H1 (cell line): ENCODE measurements around the gene PTPRT. TPM values are rescaled to one million over a fixed set of nuclear protein-coding genes. Genes with fewer than 3 reads are reported as not detected.

Experiments used
- polyA plus RNA-seq, 7 experiments: library from polyadenylated mRNA; depleted of rRNA in 3 of 7; stranded (reverse) in 5 of 7; unstranded in 2 of 7; fragments of >200 nt in 5 of 7; fragments of 200-250 nt in 2 of 7; gene quantifications; 1 replicate in 5 of 7; 2 replicates in 1 of 7; 4 replicates in 1 of 7; pipeline versions ENCODE4 v1.2.1 to v1.2.3, GENCODE V29; 2011 to 2013; ENCODE audit warnings: missing spikeins in 2 of 7, mixed read lengths in 2 of 7
- total RNA-seq: library from RNA; stranded (reverse); fragmentation: NEBNext Ultra II Directional; extraction: Animal tissue kit (Norgen Biotek cat#: 25700); gene quantifications from 2 replicates; pipeline ENCODE4 v1.2.1, GENCODE V29; 2021
- TF ChIP-seq, protein P1 (sequence below): fragments of 300-600 bp; sonication (generic); IDR thresholded peaks from 2 replicates; pipeline ENCODE4 v1.7.1; 2012; ENCODE audit warnings: low read length, moderate library complexity, mild to moderate bottlenecking, inconsistent platforms; ENCODE audit not compliant: insufficient replicate concordance
- TF ChIP-seq, protein P2 (sequence below), 3 experiments: IDR thresholded peaks; 1 replicate in 2 of 3; 2 replicates in 1 of 3; pipeline versions ENCODE4 v1.5.1 to v1.6.1; 2011; ENCODE audit warnings: low read length in 3 of 3, mild to moderate bottlenecking in 3 of 3, inconsistent platforms in 2 of 3, low read depth in 1 of 3, moderate library complexity in 1 of 3; ENCODE audit not compliant: insufficient read depth in 1 of 3; ENCODE audit errors: control extremely low read depth in 1 of 3

Gene PTPRT
- total and polyA plus RNA-seq, 2 of the 8 experiments (the other 6 are each of a cell fraction or from before 2014, with no cell fraction given): 0.33 to 1.8 TPM

GRCh38 chr20:42549496-42549895, 640.2 kb downstream of the PTPRT start (continued):
- TF ChIP-seq, protein P1, sequence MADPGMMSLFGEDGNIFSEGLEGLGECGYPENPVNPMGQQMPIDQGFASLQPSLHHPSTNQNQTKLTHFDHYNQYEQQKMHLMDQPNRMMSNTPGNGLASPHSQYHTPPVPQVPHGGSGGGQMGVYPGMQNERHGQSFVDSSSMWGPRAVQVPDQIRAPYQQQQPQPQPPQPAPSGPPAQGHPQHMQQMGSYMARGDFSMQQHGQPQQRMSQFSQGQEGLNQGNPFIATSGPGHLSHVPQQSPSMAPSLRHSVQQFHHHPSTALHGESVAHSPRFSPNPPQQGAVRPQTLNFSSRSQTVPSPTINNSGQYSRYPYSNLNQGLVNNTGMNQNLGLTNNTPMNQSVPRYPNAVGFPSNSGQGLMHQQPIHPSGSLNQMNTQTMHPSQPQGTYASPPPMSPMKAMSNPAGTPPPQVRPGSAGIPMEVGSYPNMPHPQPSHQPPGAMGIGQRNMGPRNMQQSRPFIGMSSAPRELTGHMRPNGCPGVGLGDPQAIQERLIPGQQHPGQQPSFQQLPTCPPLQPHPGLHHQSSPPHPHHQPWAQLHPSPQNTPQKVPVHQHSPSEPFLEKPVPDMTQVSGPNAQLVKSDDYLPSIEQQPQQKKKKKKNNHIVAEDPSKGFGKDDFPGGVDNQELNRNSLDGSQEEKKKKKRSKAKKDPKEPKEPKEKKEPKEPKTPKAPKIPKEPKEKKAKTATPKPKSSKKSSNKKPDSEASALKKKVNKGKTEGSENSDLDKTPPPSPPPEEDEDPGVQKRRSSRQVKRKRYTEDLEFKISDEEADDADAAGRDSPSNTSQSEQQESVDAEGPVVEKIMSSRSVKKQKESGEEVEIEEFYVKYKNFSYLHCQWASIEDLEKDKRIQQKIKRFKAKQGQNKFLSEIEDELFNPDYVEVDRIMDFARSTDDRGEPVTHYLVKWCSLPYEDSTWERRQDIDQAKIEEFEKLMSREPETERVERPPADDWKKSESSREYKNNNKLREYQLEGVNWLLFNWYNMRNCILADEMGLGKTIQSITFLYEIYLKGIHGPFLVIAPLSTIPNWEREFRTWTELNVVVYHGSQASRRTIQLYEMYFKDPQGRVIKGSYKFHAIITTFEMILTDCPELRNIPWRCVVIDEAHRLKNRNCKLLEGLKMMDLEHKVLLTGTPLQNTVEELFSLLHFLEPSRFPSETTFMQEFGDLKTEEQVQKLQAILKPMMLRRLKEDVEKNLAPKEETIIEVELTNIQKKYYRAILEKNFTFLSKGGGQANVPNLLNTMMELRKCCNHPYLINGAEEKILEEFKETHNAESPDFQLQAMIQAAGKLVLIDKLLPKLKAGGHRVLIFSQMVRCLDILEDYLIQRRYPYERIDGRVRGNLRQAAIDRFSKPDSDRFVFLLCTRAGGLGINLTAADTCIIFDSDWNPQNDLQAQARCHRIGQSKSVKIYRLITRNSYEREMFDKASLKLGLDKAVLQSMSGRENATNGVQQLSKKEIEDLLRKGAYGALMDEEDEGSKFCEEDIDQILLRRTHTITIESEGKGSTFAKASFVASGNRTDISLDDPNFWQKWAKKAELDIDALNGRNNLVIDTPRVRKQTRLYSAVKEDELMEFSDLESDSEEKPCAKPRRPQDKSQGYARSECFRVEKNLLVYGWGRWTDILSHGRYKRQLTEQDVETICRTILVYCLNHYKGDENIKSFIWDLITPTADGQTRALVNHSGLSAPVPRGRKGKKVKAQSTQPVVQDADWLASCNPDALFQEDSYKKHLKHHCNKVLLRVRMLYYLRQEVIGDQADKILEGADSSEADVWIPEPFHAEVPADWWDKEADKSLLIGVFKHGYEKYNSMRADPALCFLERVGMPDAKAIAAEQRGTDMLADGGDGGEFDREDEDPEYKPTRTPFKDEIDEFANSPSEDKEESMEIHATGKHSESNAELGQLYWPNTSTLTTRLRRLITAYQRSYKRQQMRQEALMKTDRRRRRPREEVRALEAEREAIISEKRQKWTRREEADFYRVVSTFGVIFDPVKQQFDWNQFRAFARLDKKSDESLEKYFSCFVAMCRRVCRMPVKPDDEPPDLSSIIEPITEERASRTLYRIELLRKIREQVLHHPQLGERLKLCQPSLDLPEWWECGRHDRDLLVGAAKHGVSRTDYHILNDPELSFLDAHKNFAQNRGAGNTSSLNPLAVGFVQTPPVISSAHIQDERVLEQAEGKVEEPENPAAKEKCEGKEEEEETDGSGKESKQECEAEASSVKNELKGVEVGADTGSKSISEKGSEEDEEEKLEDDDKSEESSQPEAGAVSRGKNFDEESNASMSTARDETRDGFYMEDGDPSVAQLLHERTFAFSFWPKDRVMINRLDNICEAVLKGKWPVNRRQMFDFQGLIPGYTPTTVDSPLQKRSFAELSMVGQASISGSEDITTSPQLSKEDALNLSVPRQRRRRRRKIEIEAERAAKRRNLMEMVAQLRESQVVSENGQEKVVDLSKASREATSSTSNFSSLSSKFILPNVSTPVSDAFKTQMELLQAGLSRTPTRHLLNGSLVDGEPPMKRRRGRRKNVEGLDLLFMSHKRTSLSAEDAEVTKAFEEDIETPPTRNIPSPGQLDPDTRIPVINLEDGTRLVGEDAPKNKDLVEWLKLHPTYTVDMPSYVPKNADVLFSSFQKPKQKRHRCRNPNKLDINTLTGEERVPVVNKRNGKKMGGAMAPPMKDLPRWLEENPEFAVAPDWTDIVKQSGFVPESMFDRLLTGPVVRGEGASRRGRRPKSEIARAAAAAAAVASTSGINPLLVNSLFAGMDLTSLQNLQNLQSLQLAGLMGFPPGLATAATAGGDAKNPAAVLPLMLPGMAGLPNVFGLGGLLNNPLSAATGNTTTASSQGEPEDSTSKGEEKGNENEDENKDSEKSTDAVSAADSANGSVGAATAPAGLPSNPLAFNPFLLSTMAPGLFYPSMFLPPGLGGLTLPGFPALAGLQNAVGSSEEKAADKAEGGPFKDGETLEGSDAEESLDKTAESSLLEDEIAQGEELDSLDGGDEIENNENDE: no peak
- TF ChIP-seq, protein P2, sequence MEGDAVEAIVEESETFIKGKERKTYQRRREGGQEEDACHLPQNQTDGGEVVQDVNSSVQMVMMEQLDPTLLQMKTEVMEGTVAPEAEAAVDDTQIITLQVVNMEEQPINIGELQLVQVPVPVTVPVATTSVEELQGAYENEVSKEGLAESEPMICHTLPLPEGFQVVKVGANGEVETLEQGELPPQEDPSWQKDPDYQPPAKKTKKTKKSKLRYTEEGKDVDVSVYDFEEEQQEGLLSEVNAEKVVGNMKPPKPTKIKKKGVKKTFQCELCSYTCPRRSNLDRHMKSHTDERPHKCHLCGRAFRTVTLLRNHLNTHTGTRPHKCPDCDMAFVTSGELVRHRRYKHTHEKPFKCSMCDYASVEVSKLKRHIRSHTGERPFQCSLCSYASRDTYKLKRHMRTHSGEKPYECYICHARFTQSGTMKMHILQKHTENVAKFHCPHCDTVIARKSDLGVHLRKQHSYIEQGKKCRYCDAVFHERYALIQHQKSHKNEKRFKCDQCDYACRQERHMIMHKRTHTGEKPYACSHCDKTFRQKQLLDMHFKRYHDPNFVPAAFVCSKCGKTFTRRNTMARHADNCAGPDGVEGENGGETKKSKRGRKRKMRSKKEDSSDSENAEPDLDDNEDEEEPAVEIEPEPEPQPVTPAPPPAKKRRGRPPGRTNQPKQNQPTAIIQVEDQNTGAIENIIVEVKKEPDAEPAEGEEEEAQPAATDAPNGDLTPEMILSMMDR (IDR thresholded peaks at IDR 0.05; ENCODE audit: control extremely low read depth in 1 of 3, insufficient read depth in 1 of 3, low read depth in 1 of 3, low read length in 3 of 3): peak in 1 of 3 experiments; percentile 17; a peak in 1 of 4 replicates
- TF ChIP-seq, all 59 proteins: peak for 2
